Measurements from ENCODE around the gene DUS1L.

- no peak for TF ChIP-seq CTCF (IDR thresholded peaks at IDR 0.05; ENCODE audit: borderline replicate concordance, extremely low read depth, low read length, poor library complexity, severe bottlenecking)
- TF ChIP-seq EZH2 (IDR thresholded peaks at IDR 0.05; ENCODE audit: borderline replicate concordance, low read depth, low read length, severe bottlenecking): no peak
Measured at GRCh38 chr17:82077617-82078358, 12.2 kb upstream of the DUS1L start.

Data from DND-41 (cell line).